ENCODE measurements around the gene ATP5F1E.
A peak's percentile ranks its signal among the peaks of the same experiment; 100 is the strongest.
"Not testable (repeated sequence)": the region's sequence is repeated elsewhere in the genome, so short reads cannot be mapped to it uniquely, and the experiment has no call there.

ATP5F1E gene

GRCh38 chr20:59020938-59021551 lies 11.1 kb downstream of the ATP5F1E start:
- DNase-seq (ENCODE audit: low read depth in 2 of 2) = no peak

GRCh38 chr20:59019217-59019616 lies 12.9 kb downstream of the ATP5F1E start, which contains the start of gene TUBB1:
Gene TUBB1, plus strand, starts transcription at chr20:59019429. Its CDS starts 94 bp downstream, at chr20:59019523.
- DNase-seq (ENCODE audit: low read depth in 2 of 2) = no peak

- no peak for DNase-seq (ENCODE audit: low read depth in 2 of 2)
These were observed 13.3 kb downstream of the ATP5F1E start for GRCh38 chr20:59018817-59019216.

- no peak for DNase-seq (ENCODE audit: low read depth in 2 of 2)
These were observed 14.5 kb downstream of the ATP5F1E start for GRCh38 chr20:59017493-59018231.

- no peak for DNase-seq (ENCODE audit: low read depth in 2 of 2)
These were observed 15.2 kb downstream of the ATP5F1E start for GRCh38 chr20:59016795-59017492.

- DNase-seq (ENCODE audit: low read depth in 2 of 2) = no peak
These were observed 16.1 kb downstream of the ATP5F1E start for GRCh38 chr20:59015812-59016711.

- DNase-seq (ENCODE audit: low read depth in 2 of 2) = no peak
These were observed 16.7 kb downstream of the ATP5F1E start for GRCh38 chr20:59015411-59015810.

GRCh38 chr20:59014680-59015389 lies 17.3 kb downstream of the ATP5F1E start:
- no peak for DNase-seq (ENCODE audit: low read depth in 2 of 2)

- no peak for DNase-seq (ENCODE audit: low read depth in 2 of 2)
These were observed 18.1 kb downstream of the ATP5F1E start for GRCh38 chr20:59013959-59014608.

- no peak for DNase-seq (ENCODE audit: low read depth in 2 of 2)
These were observed 18.8 kb downstream of the ATP5F1E start for GRCh38 chr20:59013031-59013951.

- DNase-seq (ENCODE audit: low read depth in 2 of 2) = not testable (repeated sequence)
These were observed 20.3 kb downstream of the ATP5F1E start for GRCh38 chr20:59011874-59012157.

- DNase-seq (ENCODE audit: low read depth in 2 of 2) = peak; percentile 73 to 74
These were observed 20.9 kb downstream of the ATP5F1E start for GRCh38 chr20:59010995-59011873.

GRCh38 chr20:59010321-59010994 lies 21.7 kb downstream of the ATP5F1E start:
- DNase-seq (ENCODE audit: low read depth in 2 of 2) = no peak

GRCh38 chr20:59008715-59009336 lies 23.3 kb downstream of the ATP5F1E start:
- no peak for DNase-seq (ENCODE audit: low read depth in 2 of 2)

GRCh38 chr20:59007665-59008511 lies 24.2 kb downstream of the ATP5F1E start:
- no peak for DNase-seq (ENCODE audit: low read depth in 2 of 2)

GRCh38 chr20:59006864-59007664 lies 25.1 kb downstream of the ATP5F1E start, which contains the start of gene CTSZ:
Gene CTSZ, minus strand, starts transcription at chr20:59007254. Its CDS starts 126 bp downstream, at chr20:59007128.
- no peak for DNase-seq (ENCODE audit: low read depth in 2 of 2)
